Measurements from ENCODE around the gene PLEKHB2. TPM values are rescaled to one million over a fixed set of nuclear protein-coding genes. Genes with fewer than 3 reads are reported as not detected.
A peak's percentile ranks its signal among the peaks of the same experiment; 100 is the strongest.

PLEKHB2 gene
- total and polyA plus RNA-seq, 9 of the 15 experiments (the other 6 are each of a cell fraction or from before 2014, with no cell fraction given) = 41.3 to 71.5 (median 50.2) TPM

DNA sequence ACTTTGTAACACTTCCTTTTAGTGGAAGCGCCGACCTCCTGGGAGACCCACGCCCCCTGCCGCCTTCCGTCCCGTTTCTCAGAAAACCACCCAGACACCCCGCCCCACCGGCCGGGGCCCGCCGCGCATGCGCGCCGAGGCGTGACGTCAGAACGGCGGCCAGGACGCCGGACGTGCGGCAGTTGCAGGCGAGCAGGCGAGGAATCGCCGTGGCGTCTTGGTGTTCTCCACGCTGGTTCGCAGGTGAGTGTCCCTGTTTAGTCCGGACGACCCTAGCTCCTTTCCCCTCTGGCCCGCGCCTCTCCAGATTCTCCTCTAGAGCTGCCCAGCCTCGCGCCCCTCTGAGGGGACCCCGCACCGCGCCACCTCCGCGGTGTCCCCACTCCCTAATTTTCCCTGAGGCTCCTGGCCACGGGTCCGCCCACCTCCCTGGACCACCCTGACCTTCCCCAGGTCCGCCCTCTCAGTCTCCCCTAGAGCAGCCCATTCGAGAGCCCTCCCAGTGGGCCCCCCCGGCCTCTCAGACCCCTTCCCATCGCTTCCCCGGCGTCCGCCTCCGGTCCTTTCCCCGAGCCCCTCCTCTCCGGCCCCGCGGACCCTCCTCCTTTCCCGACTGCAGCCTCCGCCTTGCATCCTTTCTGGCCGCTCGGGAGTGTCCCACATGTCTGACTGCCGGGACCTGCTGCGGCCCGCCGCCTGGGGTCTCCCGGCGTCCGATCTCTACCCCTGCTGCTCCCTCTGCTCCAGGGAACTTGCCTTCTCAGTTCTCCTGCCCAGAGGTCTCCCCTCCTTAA, at the start of gene PLEKHB2 (continued):
- no peak for TF ChIP-seq DIDO1 (tag; IDR thresholded peaks at IDR 0.05; ENCODE audit: low read depth)

- H3K4me1 ChIP-seq (replicated peaks in 1 of 2; ENCODE audit: control insufficient read depth in 2 of 2, insufficient read depth in 2 of 2, low read length in 2 of 2) = no peaks in the 10 kb centered on the region; a peak in 1 of 5 replicates
- no peak overlapping the region for H2AFZ ChIP-seq (ENCODE audit: low read depth, low read length)
- no peak for FAIRE-seq
- BruUV-seq (replicated peaks) = no TSS peak
- peaks cover 84% of the 10 kb centered on the region for H3K36me3 ChIP-seq (ENCODE audit: control insufficient read depth, insufficient read depth, low read length)
- WGBS (ENCODE audit: insufficient coverage, low coverage, missing lambda C conversion rate) = 89% methylated on average over 4 of the region's 5 CpGs
- H3K4me3 ChIP-seq = no peak overlapping the region
- in situ Hi-C loops (cut with MboI) = no loop called here
- TF ChIP-seq C11orf30 (IDR thresholded peaks at IDR 0.05; ENCODE audit: low read depth) = peak; percentile 40; the same call in 1 of the 2 replicates
- TF ChIP-seq RBM17 (IDR thresholded peaks at IDR 0.05; ENCODE audit: borderline replicate concordance, low read depth, low read length) = no peak
- TF ChIP-seq, protein P1, sequence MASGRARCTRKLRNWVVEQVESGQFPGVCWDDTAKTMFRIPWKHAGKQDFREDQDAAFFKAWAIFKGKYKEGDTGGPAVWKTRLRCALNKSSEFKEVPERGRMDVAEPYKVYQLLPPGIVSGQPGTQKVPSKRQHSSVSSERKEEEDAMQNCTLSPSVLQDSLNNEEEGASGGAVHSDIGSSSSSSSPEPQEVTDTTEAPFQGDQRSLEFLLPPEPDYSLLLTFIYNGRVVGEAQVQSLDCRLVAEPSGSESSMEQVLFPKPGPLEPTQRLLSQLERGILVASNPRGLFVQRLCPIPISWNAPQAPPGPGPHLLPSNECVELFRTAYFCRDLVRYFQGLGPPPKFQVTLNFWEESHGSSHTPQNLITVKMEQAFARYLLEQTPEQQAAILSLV (tag; IDR thresholded peaks at IDR 0.05) = no peak
- peak; percentile 35; the same call in 1 of the 2 replicates for TF ChIP-seq ZNF316 (IDR thresholded peaks at IDR 0.05)
- TF ChIP-seq POLR2B (IDR thresholded peaks at IDR 0.05; ENCODE audit: low read depth, partially characterized antibody) = no peak
- no peak for TF ChIP-seq ILF3 (IDR thresholded peaks at IDR 0.05; ENCODE audit: borderline replicate concordance)
- TF ChIP-seq MITF (IDR thresholded peaks at IDR 0.05) = no peak
- no peak for TF ChIP-seq PTRF (tag; IDR thresholded peaks at IDR 0.05)
- TF ChIP-seq ZNF12 (CRISPR knock-in tag; IDR thresholded peaks at IDR 0.05) = no peak
- TF ChIP-seq ZNF24 (IDR thresholded peaks at IDR 0.05) = no peak
- no peak for TF ChIP-seq LARP7 (IDR thresholded peaks at IDR 0.05)
- TF ChIP-seq BRD4 (IDR thresholded peaks at IDR 0.05) = no peak
- no peak for TF ChIP-seq L3MBTL2 (IDR thresholded peaks at IDR 0.05)
- H4K20me1 ChIP-seq (replicated peaks; ENCODE audit: control insufficient read depth, insufficient read depth, low read length) = peaks cover 20% of the 10 kb centered on the region; the same call in 1 of the 2 replicates
- no peak overlapping the region for H3K27ac ChIP-seq (ENCODE audit: extremely low read depth, low read depth, low read length)
- no peaks in the 10 kb centered on the region for H3K9me3 ChIP-seq (replicated peaks; ENCODE audit: control insufficient read depth, insufficient read depth, low read depth, low read length)
- H3K9ac ChIP-seq (ENCODE audit: insufficient read depth in 1 of 2, low read depth in 2 of 2, low read length in 2 of 2) = peak overlapping the region in 1 of 2 experiments; percentile 71; a peak in 2 of 4 replicates
- POLR2A ChIA-PET = interaction anchor here (0.6 to 1.0 kb wide), 2 partner anchors 9 to 12 kb away, joined by 3 to 4 read pairs; no protein-coding TSS in a partner anchor
- H3K27me3 ChIP-seq (ENCODE audit: control insufficient read depth in 2 of 2, insufficient read depth in 2 of 2, low read length in 2 of 2) = no peaks in the 10 kb centered on the region
- intact Hi-C loops (cut with micrococcal nuclease) = no loop called here
- H3K9me1 ChIP-seq (ENCODE audit: control insufficient read depth, insufficient read depth, low read length) = no peaks in the 10 kb centered on the region
- no peak for ATAC-seq
- no peak for DNase-seq (ENCODE audit: extremely low read depth in 1 of 4, low spot score in 3 of 4)
- H3K4me2 ChIP-seq (ENCODE audit: insufficient read depth, low read length) = no peak overlapping the region
- peaks cover 53% of the 10 kb centered on the region for H3K79me2 ChIP-seq (ENCODE audit: control insufficient read depth, insufficient read depth, low read length)
- CTCF ChIA-PET (ENCODE audit: low intra/inter-chr PET ratio) = no interaction called here
Observed at GRCh38 chr2:131056204-131056931, 48.8 kb upstream of the PLEKHB2 start.
